Skeletal muscle tissue (tissue), 4 donors: Measurements from ENCODE around the gene FOXP1. TPM values are rescaled to one million over a fixed set of nuclear protein-coding genes. Genes with fewer than 3 reads are reported as not detected.
A peak's percentile ranks its signal among the peaks of the same experiment; 100 is the strongest.

ENCODE experiments used
- H3K27ac ChIP-seq: one replicate; pipeline ENCODE4 v1.7.0; 2013; ENCODE audit warnings: mild to moderate bottlenecking, low read depth, low read length, inconsistent platforms
- H3K27me3 ChIP-seq, 3 donors: one replicate each; pipeline ENCODE4 v1.7.0; 2013; ENCODE audit warnings: low read length in 3 of 3; ENCODE audit not compliant: control insufficient read depth in 3 of 3, insufficient read depth in 3 of 3
- H3K36me3 ChIP-seq, 3 donors: one replicate each; pipeline ENCODE4 v1.7.0; 2013; ENCODE audit warnings: low read length in 3 of 3; ENCODE audit not compliant: control insufficient read depth in 3 of 3, insufficient read depth in 3 of 3
- H3K4me1 ChIP-seq, 3 donors: one replicate each; pipeline ENCODE4 v1.7.0; 2013; ENCODE audit warnings: low read length in 3 of 3, mild to moderate bottlenecking in 3 of 3; ENCODE audit not compliant: control insufficient read depth in 3 of 3, insufficient read depth in 3 of 3
- H3K4me3 ChIP-seq, 3 donors: one replicate each; pipeline ENCODE4 v1.7.0; 2013; ENCODE audit warnings: low read length in 3 of 3
- H3K9ac ChIP-seq, 3 donors: one replicate each; pipeline ENCODE4 v1.7.0; 2013; ENCODE audit warnings: low read length in 3 of 3, mild to moderate bottlenecking in 3 of 3, moderate library complexity in 2 of 3, low read depth in 1 of 3
- H3K9me3 ChIP-seq, 3 donors: one replicate each; pipeline ENCODE4 v1.7.0; 2013; ENCODE audit warnings: low read length in 3 of 3; ENCODE audit not compliant: control insufficient read depth in 3 of 3
- total RNA-seq: library from RNA; depleted of rRNA; stranded (reverse); fragments of >200 nt; gene quantifications from one replicate; pipeline ENCODE4 v1.2.3, GENCODE V29; 2014
- donor health status: Osteomylitis.

Gene FOXP1
- total RNA-seq, 1 donor from 2014 or later, result 36.0 TPM

DNA sequence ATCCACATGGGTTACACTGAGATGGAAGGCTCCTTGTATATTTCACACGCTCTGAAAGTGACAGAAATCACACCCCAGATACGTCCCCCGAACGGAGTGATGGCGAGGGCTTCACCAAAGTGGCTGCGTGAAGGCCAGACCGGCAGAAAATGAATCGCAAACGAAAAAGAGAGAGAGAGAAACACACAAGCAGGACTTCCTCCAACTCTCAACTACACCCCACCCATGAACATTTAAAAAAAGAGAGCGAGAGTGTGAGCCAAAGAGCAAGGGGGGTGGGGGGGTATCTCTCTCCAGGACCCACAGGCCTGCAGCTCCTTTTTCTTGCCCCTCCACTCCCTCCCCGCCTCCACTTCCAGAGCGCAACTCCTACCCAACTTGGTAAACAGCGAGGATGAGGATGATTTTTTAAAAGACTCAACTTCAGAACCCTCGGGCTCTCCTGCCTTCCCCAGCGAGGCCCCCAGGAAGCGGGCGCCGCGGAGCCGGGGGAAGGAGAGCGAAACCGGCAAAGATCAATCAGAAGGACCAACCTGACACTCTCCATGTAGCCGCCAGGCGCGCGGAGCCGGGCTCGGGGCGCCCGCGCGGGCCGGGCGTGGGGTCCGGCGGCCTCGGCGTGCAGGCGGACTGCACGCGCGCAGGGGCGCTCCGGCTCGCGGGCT is 519.1 kb downstream of the FOXP1 start:
- no peaks in the 10 kb centered on the region for H3K27me3 ChIP-seq
- H3K4me1 ChIP-seq, result peaks cover 13 to 38% (median 35%) of the 10 kb centered on the region in 3 donors
- H3K36me3 ChIP-seq, result no peaks in the 10 kb centered on the region
- H3K9ac ChIP-seq, result peak overlapping the region; percentile 79 to 91 (median 80)
- H3K27ac ChIP-seq, result peak overlapping the region; percentile 85
- peak overlapping the region; percentile 72 to 93 (median 80) for H3K4me3 ChIP-seq
- no peaks in the 10 kb centered on the region for H3K9me3 ChIP-seq

- Histone ChIP-seq H3K9me3 (no peaks in the 10 kb centered on the region), H3K27ac (peak overlapping the region; percentile 85), H3K4me1 (peaks cover 13 to 42% (median 35%) of the 10 kb centered on the region in 3 donors), H3K27me3 (no peaks in the 10 kb centered on the region), H3K36me3 (no peaks in the 10 kb centered on the region), H3K9ac (peak overlapping the region; percentile 79 to 91 (median 80)), H3K4me3 (peak overlapping the region; percentile 72 to 93 (median 80))
These were observed 519.7 kb downstream of the FOXP1 start for GRCh38 chr3:71063773-71064290.

DNA sequence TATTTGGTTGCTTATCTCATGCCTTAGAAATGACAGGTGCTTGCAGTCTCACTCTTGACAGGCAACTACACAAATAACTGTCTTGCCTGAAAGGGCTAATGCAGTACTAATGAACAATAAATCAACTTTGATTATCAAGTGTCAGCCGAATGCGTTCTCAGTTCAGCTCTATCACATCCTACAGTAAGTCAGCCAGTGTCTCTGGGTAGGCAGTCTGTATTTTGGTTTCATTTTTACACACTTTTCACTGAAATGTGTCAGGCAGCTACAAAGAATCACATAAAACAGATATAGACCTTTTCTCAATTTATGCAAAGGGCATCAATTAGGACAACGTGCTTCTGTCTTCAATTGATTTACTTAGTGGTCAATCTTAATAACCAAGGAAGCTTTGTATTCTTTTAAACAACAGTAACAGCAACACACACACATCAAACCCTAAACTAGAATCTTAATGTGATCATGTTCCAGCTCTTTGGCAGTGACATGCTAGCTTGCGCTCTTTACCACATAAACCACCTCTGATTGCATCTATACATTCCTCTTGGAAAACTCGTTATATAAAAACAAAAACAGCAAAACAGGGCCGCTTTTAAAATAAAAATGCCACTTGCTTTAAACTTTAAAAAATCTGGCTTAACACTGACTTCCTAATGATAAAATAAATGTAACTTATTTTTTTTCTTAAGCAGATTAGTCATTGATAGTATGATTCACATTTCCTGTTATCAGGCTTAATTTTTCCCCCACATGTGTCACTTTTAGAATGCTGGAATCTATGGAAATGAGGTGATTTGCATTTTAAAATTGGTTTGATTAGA is 520.4 kb downstream of the FOXP1 start:
- Histone ChIP-seq H3K4me1 (peaks cover 13 to 45% (median 33%) of the 10 kb centered on the region in 3 donors), H3K36me3 (no peaks in the 10 kb centered on the region)

DNA sequence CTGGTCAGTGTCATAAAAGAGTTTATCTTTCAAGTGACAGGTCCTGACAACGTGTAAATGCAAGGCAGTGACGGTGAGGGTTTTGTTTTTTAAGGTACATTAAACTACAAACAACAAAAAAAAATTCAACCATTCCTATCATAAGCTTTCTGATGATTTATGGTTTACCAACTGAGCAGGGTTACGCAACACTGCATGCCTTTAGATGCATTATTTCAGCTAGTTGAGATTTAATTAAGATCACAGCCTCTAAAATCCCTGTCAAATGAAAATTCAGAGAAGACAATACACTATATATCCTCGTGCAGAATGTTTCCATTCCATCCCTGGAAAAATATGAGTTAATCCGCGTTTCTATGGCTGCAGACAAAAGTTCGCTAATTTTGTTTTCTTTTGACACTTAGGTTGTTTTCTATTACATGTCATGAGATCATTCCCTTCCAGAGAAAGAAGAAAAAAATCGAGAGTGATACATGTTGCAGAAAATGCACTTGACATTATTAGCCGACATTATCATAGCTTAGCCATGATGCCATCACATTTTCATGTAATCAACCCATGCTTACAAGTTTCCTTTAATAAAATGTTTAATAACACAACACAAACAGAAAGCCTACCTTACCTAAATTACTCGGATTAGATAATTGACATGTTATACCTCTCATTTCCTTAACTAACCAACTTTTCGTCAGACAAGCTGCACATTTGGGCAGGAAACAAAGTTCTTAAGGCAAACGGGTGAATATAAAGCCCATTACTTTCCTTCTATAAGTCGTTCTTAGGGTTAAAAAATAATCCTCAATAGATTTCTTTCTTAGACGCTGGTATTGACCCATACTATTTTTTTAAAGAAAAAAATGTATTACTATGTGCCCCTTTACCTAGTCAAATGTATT is 521.2 kb downstream of the FOXP1 start:
- peak overlapping the region; percentile 72 to 93 (median 80) for H3K4me3 ChIP-seq
- no peaks in the 10 kb centered on the region for H3K9me3 ChIP-seq
- no peaks in the 10 kb centered on the region for H3K27me3 ChIP-seq
- H3K4me1 ChIP-seq, result peaks cover 13 to 50% (median 35%) of the 10 kb centered on the region in 3 donors
- H3K36me3 ChIP-seq, result no peaks in the 10 kb centered on the region
- H3K9ac ChIP-seq, result peak overlapping the region; percentile 79 to 91 (median 80)
- peak overlapping the region; percentile 85 for H3K27ac ChIP-seq

More for the DNA sequence above, 520.4 kb downstream of the FOXP1 start:
- Histone ChIP-seq H3K27me3 (no peaks in the 10 kb centered on the region), H3K9ac (peak overlapping the region; percentile 79 to 91 (median 80)), H3K27ac (peak overlapping the region; percentile 85), H3K4me3 (peak overlapping the region; percentile 72 to 93 (median 80)), H3K9me3 (no peaks in the 10 kb centered on the region)

GRCh38 chr3:71061581-71061980 is 521.9 kb downstream of the FOXP1 start:
- H3K27ac ChIP-seq, result peak overlapping the region; percentile 85
- no peaks in the 10 kb centered on the region for H3K9me3 ChIP-seq
- H3K9ac ChIP-seq, result peak overlapping the region in 1 of 3 donors; percentile 79
- H3K36me3 ChIP-seq, result no peaks in the 10 kb centered on the region
- no peaks in the 10 kb centered on the region for H3K27me3 ChIP-seq
- peak overlapping the region in 2 of 3 donors; percentile 72 to 93 for H3K4me3 ChIP-seq
- peaks cover 9 to 45% (median 28%) of the 10 kb centered on the region in 3 donors for H3K4me1 ChIP-seq

DNA sequence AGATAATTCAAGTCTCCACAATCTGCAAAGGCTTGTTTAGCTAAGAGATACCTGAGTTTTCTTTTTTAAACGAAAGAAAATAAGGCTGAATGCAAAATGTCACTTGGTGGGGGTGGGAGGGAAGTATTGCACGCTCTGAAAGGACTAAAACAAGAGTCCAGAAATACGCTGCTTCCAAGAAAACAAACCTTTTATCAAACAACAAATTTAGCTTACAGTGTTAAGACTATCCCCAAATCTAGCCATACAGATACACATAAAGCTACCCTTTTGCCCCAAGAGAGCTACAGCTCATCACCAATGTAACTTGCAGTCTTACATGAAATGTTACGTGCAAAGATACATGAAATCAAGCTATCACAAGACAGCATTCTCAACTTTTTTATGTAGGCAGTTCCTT is 522.5 kb downstream of the FOXP1 start:
- Histone ChIP-seq H3K36me3 (no peaks in the 10 kb centered on the region), H3K4me1 (peaks cover 6 to 46% (median 23%) of the 10 kb centered on the region in 3 donors), H3K27ac (no peak overlapping the region), H3K9me3 (no peaks in the 10 kb centered on the region), H3K27me3 (no peaks in the 10 kb centered on the region), H3K4me3 (peak overlapping the region in 2 of 3 donors; percentile 26 to 30), H3K9ac (peak overlapping the region in 2 of 3 donors; percentile 0 to 24)

GRCh38 chr3:71060536-71060935 is 523.0 kb downstream of the FOXP1 start:
- H3K4me3 ChIP-seq, result peak overlapping the region in 1 of 3 donors; percentile 26
- H3K36me3 ChIP-seq, result no peaks in the 10 kb centered on the region
- peak overlapping the region; percentile 6 for H3K27ac ChIP-seq
- H3K9ac ChIP-seq, result peak overlapping the region in 1 of 3 donors; percentile 20
- H3K4me1 ChIP-seq, result peaks cover 5 to 42% (median 22%) of the 10 kb centered on the region in 3 donors
- no peaks in the 10 kb centered on the region for H3K9me3 ChIP-seq
- H3K27me3 ChIP-seq, result no peaks in the 10 kb centered on the region

- Histone ChIP-seq H3K4me3 (peak overlapping the region in 1 of 3 donors; percentile 34), H3K36me3 (no peaks in the 10 kb centered on the region), H3K9ac (no peak overlapping the region), H3K27me3 (no peaks in the 10 kb centered on the region), H3K9me3 (no peaks in the 10 kb centered on the region), H3K27ac (peak overlapping the region; percentile 21), H3K4me1 (peaks cover 11 to 36% (median 35%) of the 10 kb centered on the region in 3 donors)
These were observed 526.0 kb downstream of the FOXP1 start for GRCh38 chr3:71057526-71057894.

- no peaks in the 10 kb centered on the region for H3K27me3 ChIP-seq
- peaks cover 0 to 6% (median 4%) of the 10 kb centered on the region in 3 donors for H3K36me3 ChIP-seq
- H3K9ac ChIP-seq, result no peak overlapping the region
- H3K4me1 ChIP-seq, result peaks cover 6 to 30% (median 28%) of the 10 kb centered on the region in 3 donors
- H3K9me3 ChIP-seq, result no peaks in the 10 kb centered on the region
- no peak overlapping the region for H3K4me3 ChIP-seq
- H3K27ac ChIP-seq, result no peak overlapping the region
These were observed 527.2 kb downstream of the FOXP1 start for GRCh38 chr3:71056327-71056726.
